GM03348 (cell line): ENCODE measurements around the gene PML.
A peak's percentile ranks its signal among the peaks of the same experiment; 100 is the strongest.

Source experiments
- DNase-seq: peaks from one replicate; pipeline ENCODE4 v3.0.0; 2012; ENCODE audit warnings: low spot score

Gene PML

DNA sequence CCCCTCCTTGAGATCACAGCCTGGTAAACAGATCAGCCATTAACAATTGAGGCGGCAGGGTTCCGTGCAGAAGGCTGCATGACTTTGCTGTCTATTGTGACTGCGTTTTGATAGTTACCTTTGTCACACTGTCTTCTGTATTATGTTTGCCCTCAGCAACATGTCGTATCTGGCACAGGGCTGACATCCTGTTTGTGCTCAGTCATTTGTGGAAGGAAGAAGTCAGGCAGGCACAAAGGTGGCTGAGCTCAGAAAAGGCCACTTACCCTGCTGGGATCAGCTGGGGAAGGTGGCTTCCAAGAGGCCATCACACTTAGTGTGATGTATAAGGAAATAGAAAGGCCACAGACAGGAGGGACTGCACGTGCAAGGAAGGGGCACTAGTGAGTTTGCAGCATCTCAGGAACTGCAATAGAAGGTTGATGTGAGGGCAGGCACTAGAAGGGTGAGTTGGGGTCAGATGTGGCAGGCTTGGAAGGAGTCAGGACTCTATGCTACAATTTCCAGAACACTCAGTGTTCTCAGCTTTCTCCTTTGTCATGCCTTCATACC, 13.4 kb downstream of the PML start:
- DNase-seq: no peak

DNA sequence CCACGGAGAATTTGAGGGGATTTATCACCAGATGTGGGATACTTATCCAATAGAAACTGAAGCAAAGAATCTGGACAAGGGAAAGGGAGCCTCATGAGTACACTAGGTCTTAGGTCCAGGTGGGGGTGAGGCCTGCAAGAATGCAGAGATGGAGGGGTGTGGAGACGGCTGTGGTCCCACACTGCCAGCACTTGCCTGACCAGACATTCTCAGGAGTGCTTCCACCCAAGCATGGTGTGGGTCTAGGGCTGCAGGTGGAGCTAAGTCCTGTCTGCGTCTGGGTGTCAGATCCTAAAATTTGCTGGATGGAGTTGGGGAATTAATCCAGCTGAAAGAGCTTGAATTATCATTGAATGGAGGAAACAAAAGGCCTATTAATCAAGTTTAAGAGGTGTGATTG, 14.4 kb downstream of the PML start:
- DNase-seq: no peak

DNA sequence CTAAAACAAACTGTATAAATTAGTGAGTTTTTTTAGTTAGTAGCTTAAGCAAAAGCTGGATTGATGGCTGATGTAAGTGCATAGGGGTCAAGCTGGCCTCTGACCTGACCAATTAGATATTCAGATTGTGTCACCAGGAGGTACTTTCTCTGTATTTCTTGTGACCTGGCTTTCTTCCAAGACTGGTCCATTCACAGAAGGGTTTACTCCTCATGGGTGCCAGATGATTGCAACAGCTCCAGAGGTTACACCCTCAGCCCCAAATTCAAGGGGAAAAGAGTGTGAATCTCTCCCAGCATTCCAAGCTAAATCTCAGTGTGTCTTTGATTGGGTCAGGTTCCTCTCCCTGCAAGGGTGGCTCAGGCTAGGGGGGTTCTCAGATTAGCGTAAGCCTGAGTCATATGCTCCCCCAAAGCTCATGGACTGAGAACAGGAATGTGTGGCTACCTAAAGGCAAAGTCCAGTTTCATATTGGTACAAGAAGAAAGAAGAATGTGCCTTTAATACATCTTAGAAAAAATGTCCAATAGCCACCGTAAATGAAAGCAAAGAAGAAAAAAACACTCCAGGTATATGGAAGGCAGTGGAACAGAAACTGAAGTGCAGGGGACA, 16.5 kb downstream of the PML start:
- peak; percentile 50 for DNase-seq

DNA sequence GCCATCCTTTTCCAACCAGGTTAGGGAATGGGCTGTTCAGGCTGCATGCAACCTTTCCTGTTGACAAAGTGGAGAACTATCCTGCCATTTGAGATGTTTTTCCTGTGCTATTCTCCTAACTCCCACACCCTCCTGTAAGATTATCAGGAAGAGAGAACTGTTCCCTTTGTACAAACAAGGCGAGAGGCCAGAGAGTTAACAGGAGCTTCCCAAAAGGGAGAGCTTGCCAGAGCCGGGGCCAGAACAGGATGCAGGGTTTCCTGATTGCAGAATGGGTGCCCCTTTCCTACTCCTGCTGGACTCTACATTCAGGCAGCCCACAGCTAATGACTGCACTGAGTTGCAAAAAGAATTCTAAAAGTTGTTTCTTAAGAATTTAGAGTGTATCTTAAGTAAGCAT, 17.1 kb downstream of the PML start:
- peak; percentile 59 for DNase-seq

DNA sequence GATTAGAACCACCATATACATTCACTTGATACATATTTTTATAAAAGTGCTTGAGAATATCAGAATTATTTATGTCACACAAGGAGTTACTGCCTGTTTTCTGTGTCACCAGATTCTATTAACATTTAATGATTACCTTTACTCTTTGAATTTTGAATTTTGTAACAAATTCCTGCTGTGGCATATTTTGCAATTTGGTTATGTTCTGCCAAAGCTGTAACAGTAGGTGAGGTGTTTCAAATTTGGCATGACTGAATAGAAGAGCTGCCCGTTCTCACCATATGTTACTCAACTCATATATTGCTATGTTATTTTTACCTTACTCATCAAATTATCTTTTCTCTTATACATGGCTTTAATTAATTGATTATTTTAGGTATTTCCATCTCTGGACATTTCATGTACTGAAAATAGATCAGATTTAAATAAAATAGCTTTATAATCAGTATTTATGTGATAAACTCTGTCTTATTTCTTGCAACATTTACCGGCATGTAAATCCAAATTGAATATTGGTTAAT, 18.9 kb downstream of the PML start:
- no peak for DNase-seq

DNA sequence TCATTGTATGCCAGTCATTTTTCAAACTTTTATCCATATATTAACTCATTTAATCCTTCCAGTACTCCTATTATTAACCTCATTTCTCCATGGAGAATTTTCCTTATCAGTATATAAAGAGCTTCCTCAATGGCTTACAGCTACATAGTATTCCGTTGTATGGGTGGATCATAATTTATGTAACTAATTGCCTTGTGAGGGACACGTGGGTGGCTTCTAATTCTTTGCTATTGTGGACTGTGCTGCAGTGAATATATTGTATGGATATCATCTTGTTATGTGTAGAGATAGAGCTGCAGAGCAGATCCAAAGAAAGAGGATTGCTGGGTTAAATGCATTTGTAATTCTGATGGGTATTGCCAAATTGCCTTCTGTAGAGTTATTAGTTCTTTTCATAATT, 25.2 kb downstream of the PML start:
- DNase-seq: no peak

DNA sequence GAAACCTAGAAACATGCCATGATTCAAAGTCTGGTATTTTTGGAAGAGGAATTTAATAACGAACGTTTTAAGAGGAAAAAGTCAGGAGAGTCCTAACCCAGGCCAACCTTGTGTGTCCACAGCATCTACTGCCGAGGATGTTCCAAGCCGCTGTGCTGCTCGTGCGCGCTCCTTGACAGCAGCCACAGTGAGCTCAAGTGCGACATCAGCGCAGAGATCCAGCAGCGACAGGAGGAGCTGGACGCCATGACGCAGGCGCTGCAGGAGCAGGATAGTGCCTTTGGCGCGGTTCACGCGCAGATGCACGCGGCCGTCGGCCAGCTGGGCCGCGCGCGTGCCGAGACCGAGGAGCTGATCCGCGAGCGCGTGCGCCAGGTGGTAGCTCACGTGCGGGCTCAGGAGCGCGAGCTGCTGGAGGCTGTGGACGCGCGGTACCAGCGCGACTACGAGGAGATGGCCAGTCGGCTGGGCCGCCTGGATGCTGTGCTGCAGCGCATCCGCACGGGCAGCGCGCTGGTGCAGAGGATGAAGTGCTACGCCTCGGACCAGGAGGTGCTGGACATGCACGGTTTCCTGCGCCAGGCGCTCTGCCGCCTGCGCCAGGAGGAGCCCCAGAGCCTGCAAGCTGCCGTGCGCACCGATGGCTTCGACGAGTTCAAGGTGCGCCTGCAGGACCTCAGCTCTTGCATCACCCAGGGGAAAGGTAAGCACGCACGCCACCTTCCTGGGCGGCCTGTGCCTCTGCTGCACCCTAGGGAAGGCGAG, 28.4 kb downstream of the PML start:
- no peak for DNase-seq

DNA sequence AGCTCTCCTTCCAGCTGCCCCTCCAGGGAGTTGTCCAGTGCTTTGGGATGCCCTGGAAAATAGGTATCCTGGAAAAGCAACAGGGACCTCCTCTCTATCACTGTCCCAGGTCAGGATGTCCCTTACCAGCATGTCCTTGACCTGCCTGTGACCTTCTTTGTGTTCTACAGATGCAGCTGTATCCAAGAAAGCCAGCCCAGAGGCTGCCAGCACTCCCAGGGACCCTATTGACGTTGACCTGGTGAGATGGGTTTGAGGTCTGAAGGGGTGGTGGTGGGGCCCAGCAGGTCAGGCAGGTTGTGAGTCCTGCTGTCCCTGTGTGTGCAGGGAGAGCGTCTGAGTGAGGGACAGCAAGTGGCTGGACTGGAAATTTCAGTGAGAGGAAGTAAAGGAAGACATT, 30.2 kb downstream of the PML start:
- no peak for DNase-seq

DNA sequence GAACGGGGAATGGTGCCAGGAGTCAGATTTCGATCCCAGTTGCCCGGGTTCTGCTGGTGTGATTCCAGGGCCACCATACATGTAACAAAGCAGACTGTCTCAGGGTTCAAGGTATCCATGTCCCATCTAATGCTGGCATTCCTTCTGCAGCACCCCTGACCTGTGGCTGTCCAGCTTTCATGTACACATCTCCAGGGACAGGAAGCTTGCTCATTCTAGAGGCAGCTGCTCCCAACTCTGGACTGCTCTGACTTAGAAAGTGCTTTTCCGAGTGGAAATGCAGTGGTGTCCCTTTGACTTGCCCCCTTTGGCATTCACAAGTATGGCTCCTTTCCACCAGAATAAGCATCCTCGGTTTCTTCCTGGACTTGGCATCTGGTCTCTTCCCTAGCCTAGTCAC, 30.9 kb downstream of the PML start:
- peak; percentile 42 for DNase-seq

DNA sequence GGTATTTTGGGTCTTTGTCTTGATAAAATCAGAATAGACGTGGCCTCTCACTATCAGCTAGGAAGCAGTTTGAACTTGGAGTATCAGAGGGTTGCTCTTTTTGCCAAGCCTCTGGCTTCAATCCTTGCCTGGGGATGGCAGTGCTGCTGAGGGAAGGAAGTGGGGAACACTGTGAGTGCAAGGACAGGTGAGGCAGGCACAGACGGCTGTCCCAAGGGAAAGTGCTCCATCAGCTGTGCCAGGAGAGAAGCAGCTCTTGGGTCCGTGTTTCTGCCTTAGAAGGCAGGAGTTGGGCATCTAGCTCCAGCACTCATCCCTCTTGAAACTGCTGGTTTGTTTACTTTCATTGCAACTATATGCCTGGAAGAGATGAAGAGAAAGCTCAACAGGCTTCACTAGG, 33.2 kb downstream of the PML start:
- no peak for DNase-seq

DNA sequence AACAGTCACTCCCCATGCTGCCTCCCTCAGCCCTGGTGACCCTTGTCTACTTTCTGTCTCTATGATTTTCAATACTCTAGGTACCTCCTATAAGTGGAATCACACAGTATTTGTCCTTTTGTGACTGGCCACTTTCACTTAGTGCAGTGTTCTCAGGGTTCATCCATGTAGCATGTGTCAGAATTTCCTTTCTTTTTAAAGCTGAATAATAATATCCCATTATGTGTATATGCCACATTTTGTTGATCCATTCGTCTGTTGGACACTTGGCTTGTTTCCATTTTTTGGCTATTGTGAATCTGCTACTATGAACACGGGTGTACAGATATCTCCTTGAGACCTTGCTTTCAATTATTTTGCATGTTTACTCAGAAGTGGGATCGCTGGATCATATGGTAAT, 34.1 kb downstream of the PML start:
- no peak for DNase-seq

DNA sequence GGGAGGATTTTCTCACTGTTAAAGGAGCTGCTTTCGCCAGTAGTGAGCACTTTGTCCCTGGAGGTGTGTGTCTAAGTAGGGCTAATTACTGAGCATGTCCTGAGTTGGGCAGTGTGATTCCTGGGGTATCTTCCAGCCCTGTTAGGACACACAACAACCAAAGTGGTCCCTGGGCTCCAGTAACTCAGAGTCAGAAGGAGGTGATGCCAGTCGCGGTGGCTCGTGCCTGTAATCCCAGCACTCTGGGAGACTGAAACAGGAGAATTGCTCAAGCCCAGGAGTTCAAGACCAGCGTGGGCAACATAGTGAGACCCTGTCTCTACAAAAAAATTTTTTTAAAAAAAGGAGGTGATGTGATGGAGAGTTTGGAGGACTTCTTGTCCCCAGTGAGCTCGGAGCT, 37.5 kb downstream of the PML start:
- DNase-seq: no peak

DNA sequence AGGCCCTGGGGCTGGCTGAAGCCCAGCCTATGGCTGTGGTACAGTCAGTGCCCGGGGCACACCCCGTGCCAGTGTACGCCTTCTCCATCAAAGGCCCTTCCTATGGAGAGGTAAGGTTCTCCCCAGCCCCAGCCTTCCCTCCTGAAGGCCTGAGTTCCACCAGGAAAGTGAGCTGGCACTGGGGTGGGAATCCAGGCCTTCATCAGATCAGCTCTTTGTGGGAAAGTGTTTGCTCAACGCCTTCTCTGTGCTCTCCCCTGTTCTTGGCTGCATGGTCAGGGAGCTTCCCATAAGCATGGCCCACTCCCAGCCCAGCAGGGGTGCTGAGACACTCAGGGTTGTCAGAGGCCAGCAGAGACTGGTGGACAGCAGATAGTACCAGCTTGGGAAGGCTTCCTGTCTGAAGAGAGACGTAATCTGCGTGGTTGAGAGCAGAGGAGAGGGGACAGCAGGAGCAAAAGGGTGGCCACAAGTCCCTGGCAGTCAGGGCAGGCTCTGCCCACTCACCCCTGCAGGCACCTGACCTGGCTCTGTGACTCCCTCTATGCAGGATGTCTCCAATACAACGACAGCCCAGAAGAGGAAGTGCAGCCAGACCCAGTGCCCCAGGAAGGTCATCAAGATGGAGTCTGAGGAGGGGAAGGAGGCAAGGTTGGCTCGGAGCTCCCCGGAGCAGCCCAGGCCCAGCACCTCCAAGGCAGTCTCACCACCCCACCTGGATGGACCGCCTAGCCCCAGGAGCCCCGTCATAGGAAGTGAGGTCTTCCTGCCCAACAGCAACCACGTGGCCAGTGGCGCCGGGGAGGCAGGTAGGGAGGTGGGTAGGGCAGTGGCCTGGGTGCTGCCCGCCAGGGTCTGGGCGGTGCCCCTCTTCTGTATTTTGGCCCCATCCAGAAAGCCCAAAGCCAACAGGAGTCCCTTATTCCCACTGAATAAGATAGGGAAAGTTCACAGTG, 38.4 kb downstream of the PML start:
- no peak for DNase-seq

DNA sequence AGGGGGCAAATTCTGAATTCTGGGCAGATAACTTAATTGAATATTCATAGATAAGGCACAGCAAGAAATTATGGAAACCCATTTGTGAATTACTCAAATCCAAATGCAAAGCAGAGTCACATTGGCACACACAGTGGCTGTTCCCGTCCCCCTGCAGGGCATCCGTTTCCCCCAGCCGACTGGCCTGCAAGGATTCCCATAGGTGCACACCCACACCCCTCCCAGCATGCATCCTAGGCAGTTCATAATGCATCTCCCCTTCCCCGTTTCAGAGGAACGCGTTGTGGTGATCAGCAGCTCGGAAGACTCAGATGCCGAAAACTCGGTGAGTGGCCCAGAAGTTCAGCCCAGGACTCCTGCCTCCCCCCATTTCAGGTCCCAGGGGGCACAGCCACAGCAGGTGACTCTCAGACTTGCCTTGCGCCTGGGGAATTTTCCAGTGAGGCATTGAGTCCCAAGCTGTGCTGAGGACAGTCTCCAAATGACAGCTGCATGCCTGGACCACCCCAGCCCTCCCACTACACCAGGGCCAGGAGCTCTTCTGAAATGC, 39.8 kb downstream of the PML start:
- no peak for DNase-seq

DNA sequence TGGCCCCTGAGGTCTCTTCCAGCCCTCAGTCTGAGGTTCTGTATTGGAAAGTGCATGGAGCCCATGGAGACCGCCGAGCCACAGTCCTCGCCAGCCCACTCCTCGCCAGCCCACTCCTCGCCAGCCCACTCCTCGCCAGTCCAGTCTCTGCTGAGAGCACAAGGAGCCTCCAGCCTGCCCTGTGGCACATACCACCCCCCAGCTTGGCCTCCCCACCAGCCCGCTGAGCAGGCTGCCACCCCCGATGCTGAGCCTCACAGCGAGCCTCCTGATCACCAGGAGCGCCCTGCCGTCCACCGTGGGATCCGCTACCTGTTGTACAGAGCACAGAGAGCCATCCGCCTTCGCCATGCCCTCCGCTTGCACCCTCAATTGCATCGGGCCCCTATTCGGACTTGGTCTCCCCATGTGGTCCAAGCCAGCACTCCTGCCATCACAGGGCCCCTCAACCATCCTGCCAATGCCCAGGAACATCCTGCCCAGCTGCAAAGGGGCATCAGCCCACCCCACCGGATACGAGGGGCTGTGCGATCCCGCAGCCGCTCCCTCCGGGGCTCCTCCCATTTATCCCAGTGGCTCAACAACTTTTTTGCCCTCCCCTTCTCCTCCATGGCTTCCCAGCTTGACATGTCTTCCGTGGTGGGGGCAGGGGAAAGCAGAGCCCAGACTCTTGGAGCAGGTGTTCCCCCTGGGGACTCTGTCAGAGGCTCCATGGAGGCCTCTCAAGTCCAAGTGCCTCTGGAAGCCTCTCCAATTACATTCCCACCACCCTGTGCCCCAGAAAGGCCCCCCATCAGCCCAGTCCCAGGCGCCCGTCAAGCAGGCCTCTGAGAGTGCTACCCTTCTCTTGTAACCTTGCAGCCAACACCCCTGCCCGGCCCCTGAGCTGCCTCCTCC, 40.9 kb downstream of the PML start:
- DNase-seq: no peak

DNA sequence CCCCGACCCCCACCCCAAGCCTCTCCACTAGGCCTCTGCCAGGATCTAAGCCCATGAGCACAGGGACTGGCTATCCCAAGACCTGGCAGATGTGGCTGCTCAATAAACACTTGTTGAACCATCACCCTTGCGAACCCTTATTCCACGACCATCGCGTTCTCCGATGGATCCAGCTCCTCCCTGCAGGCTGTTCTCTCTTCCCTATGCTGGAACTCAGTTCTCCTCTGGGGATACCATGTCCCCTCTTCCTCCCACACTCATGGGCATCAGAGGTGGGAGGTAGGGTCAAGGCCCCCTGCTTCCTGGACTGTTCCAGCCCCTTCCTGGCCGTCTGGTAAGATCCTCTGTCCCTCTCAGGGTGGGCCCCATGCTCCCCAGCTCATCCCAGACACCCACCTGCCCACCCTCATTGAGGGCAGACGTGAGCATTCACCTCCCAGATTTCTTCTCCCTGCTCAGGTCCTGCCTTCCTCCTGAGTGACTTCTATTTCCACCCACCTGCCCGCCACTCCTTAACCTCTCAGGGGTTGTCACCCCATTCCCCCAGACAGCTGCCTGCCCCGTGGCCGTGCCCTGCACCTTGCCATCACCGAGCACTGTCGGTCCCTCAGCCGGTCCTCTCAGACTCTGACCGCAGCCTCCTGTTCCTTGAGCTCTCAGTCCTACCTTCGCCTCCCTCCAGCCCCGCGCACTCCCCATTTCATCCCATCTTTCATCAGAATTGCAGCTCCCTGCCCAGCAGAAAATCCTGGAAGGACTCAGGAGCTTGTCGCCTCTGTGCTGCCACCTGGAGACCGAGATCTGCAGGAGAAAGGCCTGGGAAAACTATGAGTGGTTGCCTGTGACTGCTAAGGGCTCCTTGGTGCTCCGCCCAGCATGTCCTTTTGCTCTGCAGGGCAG, 42.0 kb downstream of the PML start:
- peak; percentile 74 for DNase-seq

DNA sequence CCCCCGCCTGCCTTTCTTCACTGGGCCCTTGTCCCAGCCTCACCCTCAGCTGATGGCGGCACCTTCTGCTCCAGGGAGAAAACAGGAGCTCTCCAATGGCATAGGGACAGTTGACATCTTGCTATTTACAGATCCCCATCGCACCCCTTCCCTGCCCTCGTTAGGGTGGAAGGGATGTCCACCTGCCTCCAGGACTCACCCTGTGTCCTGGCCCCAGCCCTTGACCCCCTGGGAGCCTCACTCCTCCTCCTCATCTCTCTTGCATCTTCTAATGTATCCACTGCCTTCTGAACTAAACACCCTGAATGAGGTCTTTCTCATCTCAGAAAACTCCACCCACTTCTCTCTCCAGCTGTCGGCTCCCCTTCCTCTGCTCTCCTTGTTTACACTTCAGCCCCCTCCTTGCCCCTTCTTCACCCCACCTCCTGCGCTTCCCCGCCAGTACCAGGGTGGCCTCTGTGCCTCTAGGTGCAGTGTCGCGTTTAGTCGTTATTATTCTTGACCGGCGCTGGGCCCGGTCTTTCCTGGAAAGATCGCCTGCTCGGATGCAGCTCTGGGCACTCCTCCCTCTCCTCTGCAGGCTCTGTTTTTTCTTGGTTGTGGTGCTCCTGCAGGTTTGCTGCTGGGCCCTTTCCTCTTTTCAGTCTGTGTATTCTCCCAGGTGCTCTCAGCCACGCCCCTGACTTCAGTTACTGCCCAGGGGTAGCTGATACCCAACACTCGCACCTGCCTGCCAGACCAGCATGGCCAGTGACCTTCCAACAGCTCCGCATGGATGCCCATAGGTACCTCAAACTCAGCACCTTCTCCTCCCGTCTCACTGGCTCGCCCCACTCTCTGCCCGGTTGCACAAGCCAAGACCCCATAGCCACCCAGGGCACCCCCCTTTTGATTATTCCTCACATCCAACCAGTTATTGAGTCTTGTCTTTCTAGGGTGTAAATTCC, 42.9 kb downstream of the PML start:
- DNase-seq: no peak

DNA sequence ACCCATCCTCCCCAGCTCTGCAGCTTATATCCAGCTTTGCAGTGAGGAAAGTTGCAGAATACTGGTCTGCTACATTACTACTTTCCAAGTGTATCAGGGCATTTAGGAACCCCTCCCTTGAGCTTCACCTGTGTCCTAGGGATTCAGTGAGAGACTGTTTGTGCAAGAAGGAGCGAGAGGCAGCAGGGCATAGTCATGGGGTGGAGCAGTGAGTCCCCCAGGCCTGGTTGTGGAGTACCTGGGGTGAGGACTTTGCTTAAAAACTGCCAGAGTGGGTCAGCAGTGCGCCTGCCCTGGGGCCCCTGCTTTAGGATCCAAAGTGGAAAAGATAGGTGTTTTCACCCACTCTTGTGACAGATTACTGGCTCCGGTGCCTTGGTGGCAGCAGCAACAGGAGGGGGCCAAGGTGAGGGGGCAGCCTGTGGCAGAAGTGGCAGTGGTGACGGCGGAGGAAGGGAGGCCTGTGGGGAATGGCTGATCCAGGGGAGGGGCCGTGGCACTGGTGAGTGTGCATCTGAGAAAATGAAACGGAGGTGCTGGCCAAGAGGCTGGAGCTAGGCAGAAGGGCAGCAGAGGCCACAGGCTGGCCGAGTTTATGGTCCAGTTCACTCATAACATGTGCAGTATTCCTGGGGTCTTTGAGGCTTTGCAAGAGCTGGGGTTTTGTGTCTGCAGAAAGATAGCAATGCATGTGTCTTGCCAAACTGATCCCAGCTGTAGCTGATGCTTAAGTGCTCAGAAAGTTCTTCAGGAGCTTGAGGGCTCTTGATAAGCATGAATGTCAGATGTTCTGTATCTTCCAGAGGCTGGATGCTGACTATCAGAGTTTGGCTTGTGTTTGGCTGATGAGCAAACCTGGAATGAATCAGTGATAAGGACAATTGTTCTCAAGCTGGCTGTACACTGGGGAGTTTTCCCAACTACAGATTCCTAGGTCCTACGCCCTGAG, 44.5 kb downstream of the PML start:
- DNase-seq: peak; percentile 55
